Natural killer cell treated with Interleukin-12 subunit alpha and Interleukin-12 subunit beta and Interleukin-15 and Interleukin-18, amount 100 ng/mL, for 72 hours (primary cell): Measurements from ENCODE around the gene NAAA. TPM values are rescaled to one million over a fixed set of nuclear protein-coding genes. Genes with fewer than 3 reads are reported as not detected.
"Not testable (repeated sequence)": the region's sequence is repeated elsewhere in the genome, so short reads cannot be mapped to it uniquely, and the experiment has no call there.

ENCODE experiments used
- ATAC-seq, 2 donors: fragments of 150-1000 bp; cut with Tn5 transposase in 1 of 2; sonication (Bioruptor Pico), chemical (Tn5 transposase) in 1 of 2; 2 replicates each; pipeline ENCODE4 v1.10.0; 2021
- DNase-seq: peaks from one replicate; pipeline ENCODE4 v3.0.0; 2022; ENCODE audit warnings: low spot score
- H3K27ac Mint-ChIP-seq, 2 donors: 1 replicate in 1 of 2; 2 replicates in 1 of 2; pipeline ENCODE4 v1.8.0; 2022; ENCODE audit warnings: mixed read lengths in 2 of 2, mild to moderate bottlenecking in 1 of 2, moderate library complexity in 1 of 2
- H3K27me3 Mint-ChIP-seq, 2 donors: 1 replicate in 1 of 2; 2 replicates in 1 of 2; pipeline ENCODE4 v1.8.0; 2022; ENCODE audit warnings: mixed read lengths in 2 of 2
- H3K36me3 Mint-ChIP-seq: one replicate; pipeline ENCODE4 v1.8.0; 2022; ENCODE audit warnings: mixed read lengths
- H3K4me1 Mint-ChIP-seq, 2 donors: 1 replicate in 1 of 2; 2 replicates in 1 of 2; pipeline ENCODE4 v1.8.0; 2022; ENCODE audit warnings: low read depth in 2 of 2, mixed read lengths in 2 of 2, mild to moderate bottlenecking in 1 of 2
- H3K4me3 Mint-ChIP-seq: one replicate; pipeline ENCODE4 v1.8.0; 2022; ENCODE audit warnings: mixed read lengths
- H3K9me3 Mint-ChIP-seq: 2 replicates; pipeline ENCODE4 v1.8.0; 2022; ENCODE audit warnings: mixed read lengths
- total RNA-seq, 2 donors: library from RNA; stranded (reverse); gene quantifications; one replicate each; pipeline ENCODE4 v1.2.3, GENCODE V29; 2022

The NAAA gene
- 10 to 100 TPM; 17.5 to 48.2 TPM for total RNA-seq

- Mint-ChIP-seq H3K9me3 (no peaks in the 10 kb centered on the region), H3K36me3 (no peaks in the 10 kb centered on the region), H3K4me3 (peak within 1 kb of the TSS; percentile 91), H3K27ac (peak within 1 kb of the TSS; percentile 82 to 83), H3K27me3 (no peaks in the 10 kb centered on the region), H3K4me1 (peaks cover 3 to 4% of the 10 kb centered on the region in 2 donors)
- ATAC-seq (peak; percentile 91 to 93), DNase-seq (peak; percentile 82)
These were observed at the start of gene NAAA for GRCh38 chr4:75940692-75941253. Gene NAAA, minus strand, starts transcription at chr4:75941013. Its CDS starts 64 bp downstream, at chr4:75940949.

DNA sequence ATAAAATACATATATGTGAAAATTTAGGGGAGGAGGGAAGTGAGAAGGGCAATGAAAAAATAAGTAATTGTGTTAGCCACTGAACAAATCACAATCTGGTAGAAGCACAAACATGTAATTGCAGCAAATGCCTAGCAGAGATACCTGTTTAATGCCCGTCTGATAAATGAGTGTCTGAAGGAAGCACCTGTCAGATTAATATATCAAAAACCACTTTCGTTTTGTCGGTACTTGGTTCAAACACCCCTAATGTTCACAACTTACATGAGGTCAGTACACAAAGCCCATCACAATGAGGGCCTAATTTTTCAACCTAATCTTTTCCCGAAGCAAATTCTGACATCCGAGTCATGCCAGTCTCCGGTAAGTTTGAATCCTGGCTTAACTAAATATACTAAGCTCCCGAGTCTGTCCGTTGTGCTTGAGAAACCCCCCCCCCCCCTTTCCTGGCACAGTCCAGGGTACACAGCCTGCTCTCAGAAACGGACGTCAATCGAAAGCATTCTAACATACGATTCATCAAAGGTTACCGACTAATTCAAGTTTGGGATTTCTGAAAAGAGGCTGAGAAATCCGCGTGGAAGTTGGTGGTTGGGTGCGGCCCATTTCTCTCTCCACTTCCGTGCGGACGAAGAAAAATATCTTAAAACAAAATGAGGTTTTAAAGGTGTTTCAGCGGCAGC lies 49.2 kb upstream of the NAAA start:
- Mint-ChIP-seq H3K36me3 (peaks cover 6% of the 10 kb centered on the region), H3K27ac (peak overlapping the region; percentile 73 to 85)
- ATAC-seq = no peak

GRCh38 chr4:75985116-75985515 lies 44.3 kb upstream of the NAAA start:
- Mint-ChIP-seq H3K4me3 (no peak overlapping the region), H3K4me1 (peaks cover 0 to 24% of the 10 kb centered on the region in 2 donors), H3K9me3 (no peaks in the 10 kb centered on the region), H3K36me3 (peaks cover 21% of the 10 kb centered on the region), H3K27ac (no peak overlapping the region), H3K27me3 (no peaks in the 10 kb centered on the region)
- no peak for DNase-seq
- no peak for ATAC-seq

More for the DNA sequence above, 49.2 kb upstream of the NAAA start:
- peaks cover 9 to 16% of the 10 kb centered on the region in 2 donors for H3K27me3 Mint-ChIP-seq
- H3K4me3 Mint-ChIP-seq = peak overlapping the region; percentile 92
- peaks cover 6 to 24% of the 10 kb centered on the region in 2 donors for H3K4me1 Mint-ChIP-seq
- no peak for DNase-seq
- no peaks in the 10 kb centered on the region for H3K9me3 Mint-ChIP-seq

- Mint-ChIP-seq H3K27me3 (no peaks in the 10 kb centered on the region), H3K9me3 (no peaks in the 10 kb centered on the region), H3K4me3 (no peak overlapping the region), H3K4me1 (no peaks in the 10 kb centered on the region), H3K36me3 (peaks cover 27% of the 10 kb centered on the region), H3K27ac (no peak overlapping the region)
- no peak for DNase-seq
- no peak for ATAC-seq
These were observed 39.8 kb upstream of the NAAA start for GRCh38 chr4:75980576-75980975.

DNA sequence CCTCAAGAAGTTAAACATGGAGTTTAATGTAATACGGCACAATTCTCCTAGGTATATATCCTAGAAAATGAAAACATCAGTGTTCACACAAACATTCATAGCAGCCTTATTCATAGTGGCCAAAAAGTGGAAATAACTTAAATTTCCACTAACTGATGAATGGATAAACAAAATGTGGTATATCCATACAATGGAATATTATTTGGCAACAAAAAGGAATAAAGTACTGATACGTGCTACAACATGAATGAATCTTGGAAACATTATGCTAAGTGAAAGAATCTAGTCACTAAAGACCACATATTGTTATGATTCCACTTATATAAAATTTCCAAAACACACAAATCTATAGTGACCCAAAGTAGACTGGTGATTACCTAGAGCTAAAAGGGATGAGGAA lies 35.4 kb upstream of the NAAA start:
- Mint-ChIP-seq H3K27me3 (no peaks in the 10 kb centered on the region), H3K4me1 (no peaks in the 10 kb centered on the region), H3K9me3 (no peaks in the 10 kb centered on the region), H3K27ac (no peak overlapping the region), H3K4me3 (no peak overlapping the region), H3K36me3 (peaks cover 38% of the 10 kb centered on the region)
- ATAC-seq (no peak), DNase-seq (no peak)

GRCh38 chr4:75973766-75974165 lies 33.0 kb upstream of the NAAA start:
- Mint-ChIP-seq H3K27ac (no peak overlapping the region), H3K4me3 (no peak overlapping the region), H3K9me3 (no peaks in the 10 kb centered on the region), H3K36me3 (peaks cover 46% of the 10 kb centered on the region), H3K27me3 (no peaks in the 10 kb centered on the region), H3K4me1 (no peaks in the 10 kb centered on the region)
- ATAC-seq = no peak
- no peak for DNase-seq

GRCh38 chr4:75968084-75968483 lies 27.3 kb upstream of the NAAA start:
- no peak overlapping the region for H3K4me3 Mint-ChIP-seq
- ATAC-seq = no peak
- DNase-seq = no peak
- no peaks in the 10 kb centered on the region for H3K9me3 Mint-ChIP-seq
- H3K27me3 Mint-ChIP-seq = no peaks in the 10 kb centered on the region
- no peak overlapping the region for H3K27ac Mint-ChIP-seq
- peaks cover 73% of the 10 kb centered on the region for H3K36me3 Mint-ChIP-seq
- H3K4me1 Mint-ChIP-seq = no peaks in the 10 kb centered on the region

GRCh38 chr4:75963558-75963957 lies 22.7 kb upstream of the NAAA start:
- no peak for DNase-seq
- Mint-ChIP-seq H3K27ac (no peak overlapping the region), H3K27me3 (no peaks in the 10 kb centered on the region), H3K4me3 (no peak overlapping the region), H3K36me3 (peaks cover 67% of the 10 kb centered on the region), H3K4me1 (no peaks in the 10 kb centered on the region), H3K9me3 (no peaks in the 10 kb centered on the region)
- ATAC-seq = no peak

DNA sequence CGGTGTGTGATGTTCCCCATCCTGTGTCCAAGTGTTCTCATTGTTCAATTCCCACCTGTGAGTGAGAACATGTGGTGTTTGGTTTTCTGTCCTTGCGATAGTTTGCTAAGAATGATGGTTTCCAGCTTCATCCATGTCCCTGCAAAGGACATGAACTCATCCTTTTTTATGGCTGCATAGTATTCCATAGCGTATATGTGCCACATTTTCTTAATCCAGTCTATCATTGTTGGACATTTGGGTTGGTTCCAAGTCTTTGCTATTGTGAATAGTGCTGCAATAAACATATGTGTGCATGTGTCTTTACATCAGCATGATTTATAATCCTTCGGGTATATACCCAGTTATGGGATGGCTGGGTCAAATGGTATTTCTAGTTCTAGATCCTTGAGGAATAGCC lies 21.3 kb upstream of the NAAA start:
- H3K27me3 Mint-ChIP-seq, H3K9me3 Mint-ChIP-seq, DNase-seq, H3K4me3 Mint-ChIP-seq, ATAC-seq, H3K27ac Mint-ChIP-seq, H3K4me1 Mint-ChIP-seq: not testable (repeated sequence)
- peaks cover 69% of the 10 kb centered on the region for H3K36me3 Mint-ChIP-seq

DNA sequence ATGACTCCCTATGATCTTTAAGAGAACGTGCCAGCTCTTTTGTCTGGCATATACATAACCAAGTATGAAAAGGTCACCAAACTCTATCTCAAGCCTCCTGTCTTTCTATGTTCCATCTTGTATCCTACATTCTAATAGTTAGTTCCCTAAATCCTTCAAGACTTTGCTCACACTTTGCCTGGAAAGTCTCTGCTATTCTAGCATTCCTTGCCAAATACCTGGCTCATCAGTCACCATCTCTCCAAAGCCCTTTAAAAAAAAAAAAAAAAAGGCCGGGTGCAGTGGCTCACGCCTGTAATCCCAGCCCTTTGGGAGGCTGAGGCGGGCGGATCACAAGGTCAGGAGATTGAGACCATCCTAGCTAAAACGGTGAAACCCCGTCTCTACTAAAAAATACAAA lies 17.7 kb upstream of the NAAA start:
- not testable (repeated sequence) for H3K9me3 Mint-ChIP-seq, H3K4me3 Mint-ChIP-seq, H3K4me1 Mint-ChIP-seq, H3K27ac Mint-ChIP-seq, ATAC-seq, H3K27me3 Mint-ChIP-seq, DNase-seq
- H3K36me3 Mint-ChIP-seq = peaks cover 51% of the 10 kb centered on the region

- peaks cover 50% of the 10 kb centered on the region for H3K36me3 Mint-ChIP-seq
- H3K27me3 Mint-ChIP-seq, ATAC-seq, DNase-seq, H3K4me1 Mint-ChIP-seq, H3K27ac Mint-ChIP-seq, H3K4me3 Mint-ChIP-seq, H3K9me3 Mint-ChIP-seq: not testable (repeated sequence)
These were observed 14.0 kb upstream of the NAAA start for GRCh38 chr4:75954811-75955210.

GRCh38 chr4:75953509-75953908 lies 12.7 kb upstream of the NAAA start:
- no peak for DNase-seq
- H3K36me3 Mint-ChIP-seq = peaks cover 50% of the 10 kb centered on the region
- no peak overlapping the region for H3K4me3 Mint-ChIP-seq
- no peak for ATAC-seq
- peaks cover 0 to 2% of the 10 kb centered on the region in 2 donors for H3K4me1 Mint-ChIP-seq
- no peaks in the 10 kb centered on the region for H3K27me3 Mint-ChIP-seq
- H3K9me3 Mint-ChIP-seq = no peaks in the 10 kb centered on the region
- H3K27ac Mint-ChIP-seq = peak overlapping the region in 1 of 2 donors; percentile 17

GRCh38 chr4:75950213-75950815 lies 9.5 kb upstream of the NAAA start:
- Mint-ChIP-seq H3K27ac (no peak overlapping the region), H3K4me3 (no peak overlapping the region)
- ATAC-seq = no peak

DNA sequence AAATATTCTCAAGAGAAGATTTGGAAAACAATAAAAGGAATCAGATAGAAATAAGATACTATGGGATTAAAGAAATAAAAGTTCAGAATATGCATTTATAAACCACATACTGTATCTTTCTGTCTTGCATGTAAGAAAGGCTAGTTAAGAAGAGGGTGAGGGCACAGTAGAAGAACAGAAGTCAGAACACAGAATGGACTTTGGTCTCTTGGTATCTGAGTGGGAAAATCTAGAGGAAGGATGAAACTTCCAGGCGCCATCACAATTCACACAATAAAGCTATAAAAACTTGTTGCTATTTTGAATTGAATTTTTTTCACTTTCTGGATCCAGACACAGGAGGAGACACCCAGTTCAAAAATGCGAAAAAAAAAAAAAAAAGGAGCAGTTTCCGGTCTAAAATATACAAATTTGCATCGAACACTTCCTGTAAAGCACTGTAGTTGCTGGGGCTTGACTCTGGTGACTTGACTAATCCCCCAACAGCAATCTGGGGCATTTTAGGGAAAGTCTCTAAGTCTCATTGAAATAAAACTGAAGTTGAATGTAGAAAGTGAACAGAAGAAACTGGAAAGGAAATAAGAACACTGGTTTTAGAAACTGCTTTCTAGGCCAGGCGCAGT lies 8.1 kb upstream of the NAAA start:
- H3K27ac Mint-ChIP-seq = no peak overlapping the region
- no peak overlapping the region for H3K4me3 Mint-ChIP-seq
- no peaks in the 10 kb centered on the region for H3K9me3 Mint-ChIP-seq
- DNase-seq = no peak
- H3K4me1 Mint-ChIP-seq = peaks cover 0 to 2% of the 10 kb centered on the region in 2 donors
- peaks cover 26% of the 10 kb centered on the region for H3K36me3 Mint-ChIP-seq
- no peaks in the 10 kb centered on the region for H3K27me3 Mint-ChIP-seq
- no peak for ATAC-seq

More at GRCh38 chr4:75950213-75950815, 9.5 kb upstream of the NAAA start:
- DNase-seq = no peak
- Mint-ChIP-seq H3K9me3 (no peaks in the 10 kb centered on the region), H3K27me3 (no peaks in the 10 kb centered on the region), H3K4me1 (peaks cover 0 to 2% of the 10 kb centered on the region in 2 donors), H3K36me3 (peaks cover 26% of the 10 kb centered on the region)
